ENCODE measurements around the gene FOXP1. TPM values are rescaled to one million over a fixed set of nuclear protein-coding genes. Genes with fewer than 3 reads are reported as not detected.

The FOXP1 gene
- total RNA-seq, 1 experiment from 2014 or later = 2.9 TPM

DNA sequence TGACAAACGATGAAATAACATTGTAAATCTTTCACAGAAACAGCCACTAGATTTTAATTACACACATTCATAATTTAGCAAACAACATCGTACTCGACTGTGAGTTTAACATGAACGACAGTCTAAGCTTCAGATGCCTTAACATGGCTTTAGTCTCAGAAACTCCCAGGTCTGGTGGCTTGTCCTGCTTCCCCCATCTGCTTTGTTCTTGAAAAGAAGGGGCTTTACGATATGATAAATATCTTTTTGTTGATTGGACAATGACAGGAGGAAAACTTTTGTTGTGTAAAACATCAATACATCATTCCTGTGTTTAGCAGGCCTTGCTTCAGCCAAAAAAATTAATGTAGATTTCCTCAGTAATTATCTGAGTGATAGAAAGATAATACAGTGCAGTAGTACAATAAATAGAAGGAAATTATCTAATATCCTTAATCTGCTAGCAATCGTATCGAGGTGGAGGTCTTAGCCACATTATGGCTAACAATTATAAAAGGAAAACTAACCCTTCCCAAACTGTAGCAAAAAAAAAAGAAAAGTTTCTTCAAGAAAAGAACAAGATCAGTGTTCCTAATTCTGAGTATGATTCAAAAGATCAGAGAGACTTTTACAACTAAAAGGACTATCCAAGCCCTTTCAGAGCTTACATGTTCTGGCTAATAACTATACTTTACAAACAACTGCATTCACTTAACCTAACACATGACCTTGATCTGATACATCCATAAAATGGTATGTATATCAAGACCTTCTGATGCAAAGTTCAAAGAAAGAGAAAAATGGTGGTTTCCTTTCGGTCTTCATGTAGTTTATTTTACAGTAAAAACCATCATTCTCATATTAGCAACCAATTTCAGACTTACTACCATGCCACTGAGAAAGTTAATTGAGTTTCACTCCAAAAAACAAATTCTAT, 535.7 kb downstream of the FOXP1 start:
- intact Hi-C loops (cut with micrococcal nuclease; ENCODE audit: unreplicated experiment) (no loop called here), in situ Hi-C loops (cut with HindIII; ENCODE audit: low pct_unique_long_range_greater_than_20kb, low sequenced_read_pairs) (no loop called here)
- TF ChIP-seq TCF7L2 (IDR thresholded peaks at IDR 0.05; ENCODE audit: low read depth, low read length) (no peak), POLR2AphosphoS5 (IDR thresholded peaks at IDR 0.05; ENCODE audit: low read depth, low read length) (no peak), SIN3A (IDR thresholded peaks at IDR 0.05; ENCODE audit: borderline replicate concordance, insufficient read depth, low read depth, low read length) (no peak)
- TF ChIP-seq, protein P1, sequence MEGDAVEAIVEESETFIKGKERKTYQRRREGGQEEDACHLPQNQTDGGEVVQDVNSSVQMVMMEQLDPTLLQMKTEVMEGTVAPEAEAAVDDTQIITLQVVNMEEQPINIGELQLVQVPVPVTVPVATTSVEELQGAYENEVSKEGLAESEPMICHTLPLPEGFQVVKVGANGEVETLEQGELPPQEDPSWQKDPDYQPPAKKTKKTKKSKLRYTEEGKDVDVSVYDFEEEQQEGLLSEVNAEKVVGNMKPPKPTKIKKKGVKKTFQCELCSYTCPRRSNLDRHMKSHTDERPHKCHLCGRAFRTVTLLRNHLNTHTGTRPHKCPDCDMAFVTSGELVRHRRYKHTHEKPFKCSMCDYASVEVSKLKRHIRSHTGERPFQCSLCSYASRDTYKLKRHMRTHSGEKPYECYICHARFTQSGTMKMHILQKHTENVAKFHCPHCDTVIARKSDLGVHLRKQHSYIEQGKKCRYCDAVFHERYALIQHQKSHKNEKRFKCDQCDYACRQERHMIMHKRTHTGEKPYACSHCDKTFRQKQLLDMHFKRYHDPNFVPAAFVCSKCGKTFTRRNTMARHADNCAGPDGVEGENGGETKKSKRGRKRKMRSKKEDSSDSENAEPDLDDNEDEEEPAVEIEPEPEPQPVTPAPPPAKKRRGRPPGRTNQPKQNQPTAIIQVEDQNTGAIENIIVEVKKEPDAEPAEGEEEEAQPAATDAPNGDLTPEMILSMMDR (IDR thresholded peaks at IDR 0.05) = no peak
- TF ChIP-seq, protein P2, sequence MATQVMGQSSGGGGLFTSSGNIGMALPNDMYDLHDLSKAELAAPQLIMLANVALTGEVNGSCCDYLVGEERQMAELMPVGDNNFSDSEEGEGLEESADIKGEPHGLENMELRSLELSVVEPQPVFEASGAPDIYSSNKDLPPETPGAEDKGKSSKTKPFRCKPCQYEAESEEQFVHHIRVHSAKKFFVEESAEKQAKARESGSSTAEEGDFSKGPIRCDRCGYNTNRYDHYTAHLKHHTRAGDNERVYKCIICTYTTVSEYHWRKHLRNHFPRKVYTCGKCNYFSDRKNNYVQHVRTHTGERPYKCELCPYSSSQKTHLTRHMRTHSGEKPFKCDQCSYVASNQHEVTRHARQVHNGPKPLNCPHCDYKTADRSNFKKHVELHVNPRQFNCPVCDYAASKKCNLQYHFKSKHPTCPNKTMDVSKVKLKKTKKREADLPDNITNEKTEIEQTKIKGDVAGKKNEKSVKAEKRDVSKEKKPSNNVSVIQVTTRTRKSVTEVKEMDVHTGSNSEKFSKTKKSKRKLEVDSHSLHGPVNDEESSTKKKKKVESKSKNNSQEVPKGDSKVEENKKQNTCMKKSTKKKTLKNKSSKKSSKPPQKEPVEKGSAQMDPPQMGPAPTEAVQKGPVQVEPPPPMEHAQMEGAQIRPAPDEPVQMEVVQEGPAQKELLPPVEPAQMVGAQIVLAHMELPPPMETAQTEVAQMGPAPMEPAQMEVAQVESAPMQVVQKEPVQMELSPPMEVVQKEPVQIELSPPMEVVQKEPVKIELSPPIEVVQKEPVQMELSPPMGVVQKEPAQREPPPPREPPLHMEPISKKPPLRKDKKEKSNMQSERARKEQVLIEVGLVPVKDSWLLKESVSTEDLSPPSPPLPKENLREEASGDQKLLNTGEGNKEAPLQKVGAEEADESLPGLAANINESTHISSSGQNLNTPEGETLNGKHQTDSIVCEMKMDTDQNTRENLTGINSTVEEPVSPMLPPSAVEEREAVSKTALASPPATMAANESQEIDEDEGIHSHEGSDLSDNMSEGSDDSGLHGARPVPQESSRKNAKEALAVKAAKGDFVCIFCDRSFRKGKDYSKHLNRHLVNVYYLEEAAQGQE (IDR thresholded peaks at IDR 0.05; ENCODE audit: insufficient read depth in 1 of 2, low read depth in 2 of 2, low read length in 1 of 2) = no peak
- no peaks in the 10 kb centered on the region for H3K4me1 ChIP-seq (ENCODE audit: control insufficient read depth, insufficient read depth, low read length)
- ChIA-PET POLR2A (no interaction called here), CTCF (interaction anchor here (0.7 kb wide), 1 partner anchor 610 kb away, joined by 3 read pairs; no protein-coding TSS in a partner anchor)
- no TSS peak for BruUV-seq (replicated peaks)
- no peaks in the 10 kb centered on the region for H3K9me3 ChIP-seq (ENCODE audit: control insufficient read depth, insufficient read depth, low read depth, low read length)
- H3K27ac ChIP-seq (ENCODE audit: low read length) = no peak overlapping the region
- H3K4me3 ChIP-seq (ENCODE audit: low read depth in 2 of 2, low read length in 2 of 2) = no peak overlapping the region
- H3K36me3 ChIP-seq (ENCODE audit: control insufficient read depth, insufficient read depth, low read length) = no peaks in the 10 kb centered on the region
- ATAC-seq (no peak), DNase-seq (ENCODE audit: low read depth, low spot score) (no peak)
- H3K27me3 ChIP-seq (ENCODE audit: control insufficient read depth, insufficient read depth, low read length) = no peaks in the 10 kb centered on the region

DNA sequence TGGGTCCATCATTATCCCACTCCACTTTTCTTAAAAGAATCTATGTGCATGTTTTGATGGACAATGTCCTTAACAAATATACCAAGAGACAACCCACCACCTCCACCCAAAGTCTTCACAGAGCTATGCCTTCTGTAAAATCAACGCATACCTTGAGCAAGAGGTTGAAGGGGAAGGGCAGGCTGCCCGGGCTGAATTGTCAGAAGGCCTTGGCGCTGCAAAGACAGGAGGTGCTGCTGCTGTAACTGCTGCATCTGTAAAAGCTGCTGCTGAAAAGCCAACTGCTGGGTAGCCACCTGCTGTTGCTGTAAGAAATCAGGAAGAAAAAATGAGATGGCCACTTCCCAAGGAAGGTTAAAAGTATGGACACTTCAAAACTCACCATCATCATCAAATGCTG, 536.7 kb downstream of the FOXP1 start:
- no peak overlapping the region for H3K27ac ChIP-seq (ENCODE audit: low read length)

More for the DNA sequence above, 536.7 kb downstream of the FOXP1 start:
- Histone ChIP-seq H3K36me3 (ENCODE audit: control insufficient read depth, insufficient read depth, low read length) (no peaks in the 10 kb centered on the region), H3K4me1 (ENCODE audit: control insufficient read depth, insufficient read depth, low read length) (no peaks in the 10 kb centered on the region), H3K27me3 (ENCODE audit: control insufficient read depth, insufficient read depth, low read length) (no peaks in the 10 kb centered on the region), H3K9me3 (ENCODE audit: control insufficient read depth, insufficient read depth, low read depth, low read length) (no peaks in the 10 kb centered on the region), H3K4me3 (ENCODE audit: low read depth in 2 of 2, low read length in 2 of 2) (no peak overlapping the region)
- TF ChIP-seq, protein P2 (IDR thresholded peaks at IDR 0.05; ENCODE audit: insufficient read depth in 1 of 2, low read depth in 2 of 2, low read length in 1 of 2) = no peak
- no peak for TF ChIP-seq POLR2AphosphoS5 (IDR thresholded peaks at IDR 0.05; ENCODE audit: low read depth, low read length)
- DNase-seq (ENCODE audit: low read depth, low spot score) = no peak
- POLR2A ChIA-PET = no interaction called here
- intact Hi-C loops (cut with micrococcal nuclease; ENCODE audit: unreplicated experiment) (no loop called here), in situ Hi-C loops (cut with HindIII; ENCODE audit: low pct_unique_long_range_greater_than_20kb, low sequenced_read_pairs) (no loop called here)
- CTCF ChIA-PET = interaction anchor here (0.7 kb wide), 1 partner anchor 611 kb away, joined by 3 read pairs; no protein-coding TSS in a partner anchor
- no TSS peak for BruUV-seq (replicated peaks)
- no peak for ATAC-seq

Data from Panc1 (cell line).